ENCODE measurements around the gene ATRN.

GRCh38 chr20:3691306-3691705 is 220.5 kb downstream of the ATRN start:
- no peak for TF ChIP-seq EP300 (IDR thresholded peaks at IDR 0.05)
- no peak for TF ChIP-seq POLR2A (IDR thresholded peaks at IDR 0.05)

Data from tibial nerve (tissue), 3 donors.